Measurements from ENCODE around the gene BCAS1.

BCAS1 gene

GRCh38 chr20:53956013-53956715 lies 114.2 kb downstream of the BCAS1 start:
- no peak for DNase-seq

GRCh38 chr20:53954723-53955658 lies 115.4 kb downstream of the BCAS1 start:
- no peak for DNase-seq

GRCh38 chr20:53952528-53953096 lies 117.8 kb downstream of the BCAS1 start:
- DNase-seq = no peak

GRCh38 chr20:53950578-53950977 lies 119.8 kb downstream of the BCAS1 start:
- DNase-seq = no peak

- DNase-seq = no peak
Observed at GRCh38 chr20:53950031-53950430, 120.4 kb downstream of the BCAS1 start.

- no peak for DNase-seq
Observed at GRCh38 chr20:53949319-53949839, 121.0 kb downstream of the BCAS1 start.

GRCh38 chr20:53948383-53949318 lies 121.7 kb downstream of the BCAS1 start:
- DNase-seq = no peak

GRCh38 chr20:53947501-53948195 lies 122.7 kb downstream of the BCAS1 start:
- no peak for DNase-seq

GRCh38 chr20:53946106-53946505 lies 124.3 kb downstream of the BCAS1 start:
- no peak for DNase-seq

GRCh38 chr20:53945478-53945877 lies 124.9 kb downstream of the BCAS1 start:
- DNase-seq = no peak

- peak; percentile 8 for DNase-seq
Observed at GRCh38 chr20:53944796-53945195, 125.6 kb downstream of the BCAS1 start.

GRCh38 chr20:53943522-53944291 lies 126.7 kb downstream of the BCAS1 start:
- DNase-seq = no peak

GRCh38 chr20:53942973-53943372 lies 127.4 kb downstream of the BCAS1 start:
- no peak for DNase-seq

- DNase-seq = no peak
Observed at GRCh38 chr20:53942472-53942816, 128.0 kb downstream of the BCAS1 start.

GRCh38 chr20:53941680-53942471 lies 128.5 kb downstream of the BCAS1 start:
- no peak for DNase-seq

- peak; percentile 5 for DNase-seq
Observed at GRCh38 chr20:53940907-53941545, 129.4 kb downstream of the BCAS1 start.

- DNase-seq = no peak
Observed at GRCh38 chr20:53940360-53940702, 130.1 kb downstream of the BCAS1 start.

GRCh38 chr20:53939572-53940359 lies 130.6 kb downstream of the BCAS1 start:
- peak; percentile 80 for DNase-seq

- DNase-seq = no peak
Observed at GRCh38 chr20:53939190-53939571, 131.2 kb downstream of the BCAS1 start.

Data from DMS153 (cell line).